PFSK-1 (cell line): Measurements from ENCODE around the gene LPAR3.

Experiments
- FOXP2 ChIP-seq: optimal IDR thresholded peaks from 2 replicates; pipeline ENCODE3; 2011; ENCODE audit warnings: borderline replicate concordance, control low read depth, inconsistent platforms; ENCODE audit not compliant: insufficient read depth; ENCODE audit errors: extremely low read length, extremely low read depth
- POLR2AphosphoS5 ChIP-seq: IDR thresholded peaks from 2 replicates; pipeline ENCODE4 v1.6.1; 2012; ENCODE audit warnings: low read depth, mild to moderate bottlenecking, control low read depth, low read length, moderate library complexity
- SIN3A ChIP-seq: IDR thresholded peaks from 2 replicates; pipeline ENCODE4 v1.6.1; 2012; ENCODE audit warnings: mild to moderate bottlenecking, low read length, moderate library complexity, borderline replicate concordance; ENCODE audit not compliant: insufficient read depth
- TAF1 ChIP-seq: IDR thresholded peaks from 2 replicates; pipeline ENCODE4 v1.6.1; 2012; ENCODE audit warnings: low read length, control low read depth, borderline replicate concordance; ENCODE audit not compliant: insufficient read depth

DNA sequence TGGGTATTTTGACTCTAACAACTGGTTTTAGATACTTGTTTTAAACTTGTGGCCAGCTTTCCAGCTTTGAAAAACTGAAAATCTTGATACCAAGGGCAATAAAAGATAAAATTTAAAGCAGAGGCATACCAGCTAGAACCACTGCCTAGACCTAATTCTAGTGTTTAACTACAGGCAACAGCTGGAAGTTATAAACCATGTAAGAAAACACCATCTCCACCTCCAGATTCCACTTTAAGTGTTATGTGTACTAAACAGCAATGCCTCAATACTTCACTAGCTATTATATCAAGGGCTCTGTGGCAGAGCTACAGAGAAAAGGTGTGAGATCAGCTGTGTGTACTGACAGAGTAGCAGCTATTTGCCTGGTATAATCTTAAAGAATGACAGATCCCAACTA, 69.5 kb downstream of the LPAR3 start:
- no peak for TF ChIP-seq SIN3A
- TF ChIP-seq POLR2AphosphoS5: no peak
- TF ChIP-seq FOXP2: no peak
- TF ChIP-seq TAF1: no peak
